HepG2 (cell line): Measurements from ENCODE around the gene ARHGEF40. TPM values are rescaled to one million over a fixed set of nuclear protein-coding genes. Genes with fewer than 3 reads are reported as not detected.
A peak's percentile ranks its signal among the peaks of the same experiment; 100 is the strongest.

Experiments
- FOSL2 ChIP-seq: sonication (generic); formaldehyde crosslinking; IDR thresholded peaks from 2 replicates; pipeline ENCODE4 v1.4.0; 2020; ENCODE audit warnings: missing genetic modification reagents
- HCFC1 ChIP-seq: fragments of 150-350 bp; IDR thresholded peaks from 2 replicates; pipeline ENCODE4 v1.6.1; 2014; ENCODE audit warnings: low read depth, low read length
- HIVEP1 ChIP-seq: sonication (generic); formaldehyde crosslinking; IDR thresholded peaks from 2 replicates; pipeline ENCODE4 v1.4.0; 2020; ENCODE audit warnings: mild to moderate bottlenecking, missing genetic modification reagents
- NAIF1 ChIP-seq: sonication (generic); formaldehyde crosslinking; IDR thresholded peaks from 2 replicates; pipeline ENCODE4 v1.5.0; 2020; ENCODE audit warnings: mild to moderate bottlenecking, missing genetic modification reagents, borderline replicate concordance
- PAXIP1 ChIP-seq: sonication (generic); formaldehyde crosslinking; conservative IDR thresholded peaks from 2 replicates; pipeline ENCODE4 v1.4.0; 2020; ENCODE audit warnings: mild to moderate bottlenecking, missing genetic modification reagents, moderate library complexity
- PHF8 ChIP-seq: sonication (generic); formaldehyde crosslinking; IDR thresholded peaks from 2 replicates; pipeline ENCODE4 v1.5.0; 2020; ENCODE audit warnings: missing genetic modification reagents
- SRY ChIP-seq: sonication (generic); formaldehyde crosslinking; IDR thresholded peaks from 2 replicates; pipeline ENCODE4 v1.8.0; 2022; ENCODE audit warnings: mild to moderate bottlenecking, missing genetic modification reagents
- ZBTB40 ChIP-seq, 2 experiments: fragments of 450-650 bp in 1 of 2; sonication (generic) in 1 of 2; formaldehyde crosslinking in 1 of 2; IDR thresholded peaks; 2 replicates each; pipeline versions ENCODE4 v1.6.1 to v1.8.0; 2016 to 2022; ENCODE audit warnings: antibody characterized with exemption in 1 of 2, mild to moderate bottlenecking in 1 of 2, missing genetic modification reagents in 1 of 2
- ZNF788 ChIP-seq: sonication (generic); formaldehyde crosslinking; IDR thresholded peaks from 2 replicates; pipeline ENCODE4 v1.5.0; 2020; ENCODE audit warnings: mild to moderate bottlenecking, missing genetic modification reagents, borderline replicate concordance
- polyA plus RNA-seq, 8 experiments: library from polyadenylated mRNA; depleted of rRNA in 3 of 8; stranded (reverse) in 7 of 8; unstranded in 1 of 8; fragments of >200 nt; fragmentation: Illumina TruSeq in 4 of 8; extraction: Trizol in 4 of 8; gene quantifications; 2 replicates each; pipeline versions ENCODE4 v1.2.1 to v1.2.3, GENCODE V29; 2011 to 2016; ENCODE audit warnings: low read depth in 4 of 8, missing spikeins in 1 of 8, mixed read lengths in 1 of 8; ENCODE audit not compliant: insufficient read depth in 1 of 8
- total RNA-seq, 5 experiments: library from RNA; depleted of rRNA; stranded (reverse); fragments of >200 nt; fragmentation: Illumina TruSeq; extraction: Trizol; gene quantifications; 2 replicates each; pipeline ENCODE4 v1.2.3, GENCODE V29; 2016; ENCODE audit warnings: low read depth in 1 of 5
- TF ChIP-seq, protein P1 (sequence below): sonication (generic); formaldehyde crosslinking; IDR thresholded peaks from 2 replicates; pipeline ENCODE4 v1.4.0; 2020; ENCODE audit warnings: mild to moderate bottlenecking, missing genetic modification reagents

The ARHGEF40 gene
- total and polyA plus RNA-seq, 2 of the 13 experiments (the other 11 are each of a cell fraction or from before 2014, with no cell fraction given), result 28.1 to 78.1 TPM

DNA sequence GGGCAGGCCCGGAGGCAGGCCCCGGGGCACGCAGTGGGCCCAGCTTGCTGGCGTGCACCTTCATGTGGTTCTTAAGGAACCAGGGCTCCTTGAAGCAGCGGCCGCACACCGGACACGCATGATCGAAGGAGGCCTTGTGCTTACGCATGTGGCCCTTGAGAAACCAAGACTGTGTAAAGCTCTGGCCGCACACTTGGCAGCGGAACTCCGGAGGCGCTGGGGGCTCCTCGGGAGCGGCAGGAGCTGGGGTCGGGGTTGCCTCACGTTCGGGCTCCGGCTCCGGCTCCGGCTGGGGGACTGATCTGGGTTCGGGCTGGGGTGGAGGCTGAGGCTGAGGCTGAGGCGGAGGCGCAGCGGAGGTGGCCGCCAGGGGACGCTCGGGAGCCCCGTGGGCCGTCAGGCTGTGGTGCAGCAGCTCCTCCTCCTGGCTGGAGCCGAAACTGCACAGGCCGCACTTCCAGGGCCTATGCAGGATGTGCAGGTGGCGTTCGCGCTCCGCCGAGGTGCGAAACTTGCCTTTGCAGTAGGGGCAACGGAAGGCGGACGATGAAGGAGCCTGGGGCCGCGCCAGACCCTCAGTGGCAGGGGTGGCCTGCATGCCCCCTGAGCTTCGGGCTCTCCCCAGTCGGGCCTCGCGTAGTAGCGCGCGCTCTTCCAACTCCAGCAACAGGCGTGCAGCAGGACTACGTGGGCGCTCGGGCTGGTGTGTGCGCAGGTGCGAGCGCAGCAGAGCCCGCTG, 22.3 kb downstream of the ARHGEF40 start (continued):
- TF ChIP-seq ZBTB40 (IDR thresholded peaks at IDR 0.05) (no peak), ZBTB40 (CRISPR knock-in tag; IDR thresholded peaks at IDR 0.05) (peak; percentile 62), PAXIP1 (CRISPR knock-in tag) (peak; percentile 64), PHF8 (peak; percentile 56), FOSL2 (CRISPR knock-in tag) (peak; percentile 70), HIVEP1 (peak; percentile 73), ZNF788 (CRISPR knock-in tag) (peak; percentile 99), NAIF1 (CRISPR knock-in tag) (no peak), SRY (CRISPR knock-in tag) (no peak), HCFC1 (peak; percentile 46)
- TF ChIP-seq, protein P1, sequence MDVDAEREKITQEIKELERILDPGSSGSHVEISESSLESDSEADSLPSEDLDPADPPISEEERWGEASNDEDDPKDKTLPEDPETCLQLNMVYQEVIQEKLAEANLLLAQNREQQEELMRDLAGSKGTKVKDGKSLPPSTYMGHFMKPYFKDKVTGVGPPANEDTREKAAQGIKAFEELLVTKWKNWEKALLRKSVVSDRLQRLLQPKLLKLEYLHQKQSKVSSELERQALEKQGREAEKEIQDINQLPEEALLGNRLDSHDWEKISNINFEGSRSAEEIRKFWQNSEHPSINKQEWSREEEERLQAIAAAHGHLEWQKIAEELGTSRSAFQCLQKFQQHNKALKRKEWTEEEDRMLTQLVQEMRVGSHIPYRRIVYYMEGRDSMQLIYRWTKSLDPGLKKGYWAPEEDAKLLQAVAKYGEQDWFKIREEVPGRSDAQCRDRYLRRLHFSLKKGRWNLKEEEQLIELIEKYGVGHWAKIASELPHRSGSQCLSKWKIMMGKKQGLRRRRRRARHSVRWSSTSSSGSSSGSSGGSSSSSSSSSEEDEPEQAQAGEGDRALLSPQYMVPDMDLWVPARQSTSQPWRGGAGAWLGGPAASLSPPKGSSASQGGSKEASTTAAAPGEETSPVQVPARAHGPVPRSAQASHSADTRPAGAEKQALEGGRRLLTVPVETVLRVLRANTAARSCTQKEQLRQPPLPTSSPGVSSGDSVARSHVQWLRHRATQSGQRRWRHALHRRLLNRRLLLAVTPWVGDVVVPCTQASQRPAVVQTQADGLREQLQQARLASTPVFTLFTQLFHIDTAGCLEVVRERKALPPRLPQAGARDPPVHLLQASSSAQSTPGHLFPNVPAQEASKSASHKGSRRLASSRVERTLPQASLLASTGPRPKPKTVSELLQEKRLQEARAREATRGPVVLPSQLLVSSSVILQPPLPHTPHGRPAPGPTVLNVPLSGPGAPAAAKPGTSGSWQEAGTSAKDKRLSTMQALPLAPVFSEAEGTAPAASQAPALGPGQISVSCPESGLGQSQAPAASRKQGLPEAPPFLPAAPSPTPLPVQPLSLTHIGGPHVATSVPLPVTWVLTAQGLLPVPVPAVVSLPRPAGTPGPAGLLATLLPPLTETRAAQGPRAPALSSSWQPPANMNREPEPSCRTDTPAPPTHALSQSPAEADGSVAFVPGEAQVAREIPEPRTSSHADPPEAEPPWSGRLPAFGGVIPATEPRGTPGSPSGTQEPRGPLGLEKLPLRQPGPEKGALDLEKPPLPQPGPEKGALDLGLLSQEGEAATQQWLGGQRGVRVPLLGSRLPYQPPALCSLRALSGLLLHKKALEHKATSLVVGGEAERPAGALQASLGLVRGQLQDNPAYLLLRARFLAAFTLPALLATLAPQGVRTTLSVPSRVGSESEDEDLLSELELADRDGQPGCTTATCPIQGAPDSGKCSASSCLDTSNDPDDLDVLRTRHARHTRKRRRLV, result no peak
